CD4-positive, alpha-beta T cell (primary cell): ENCODE data around the gene FBXL17. TPM values are rescaled to one million over a fixed set of nuclear protein-coding genes. Genes with fewer than 3 reads are reported as not detected.

Experiments
- ATAC-seq: fragments of 200-7000 bp; cut with Tn5 transposase; one replicate; pipeline ENCODE4 v1.10.0; 2022; ENCODE audit warnings: mild to moderate bottlenecking; ENCODE audit not compliant: poor library complexity
- CTCF ChIA-PET: fragments of 350-600 bp; sonication (Branson Sonifier 250); formaldehyde crosslinking; loops from one replicate; lab custom pipeline; 2021; ENCODE audit warnings: antibody characterized with exemption, inconsistent platforms; lab: Charles Lee
- POLR2A ChIA-PET: fragments of 350-600 bp; sonication (Branson Sonifier 250); formaldehyde crosslinking; loops from one replicate; lab custom pipeline; 2021; ENCODE audit warnings: antibody characterized with exemption, inconsistent platforms; lab: Charles Lee
- DNase-seq, 14 experiments: peaks; one replicate each; pipeline ENCODE4 v3.0.0-alpha.2; 2013 to 2020; ENCODE audit warnings: mixed read lengths in 2 of 14
- H3K27ac ChIP-seq, 2 donors: one replicate each; pipeline versions ENCODE4 v1.5.1 to v1.7.0; 2013; ENCODE audit warnings: low read length in 2 of 2, low read depth in 1 of 2, mild to moderate bottlenecking in 1 of 2
- H3K27me3 ChIP-seq, 2 experiments: 1 replicate in 1 of 2; 2 replicates in 1 of 2; pipeline versions ENCODE4 v1.6.1 to v1.7.0; 2013; ENCODE audit warnings: low read length in 2 of 2, control low read depth in 1 of 2, mild to moderate bottlenecking in 1 of 2, moderate library complexity in 1 of 2; ENCODE audit not compliant: insufficient read depth in 2 of 2, control insufficient read depth in 1 of 2
- H3K36me3 ChIP-seq: one replicate; pipeline ENCODE4 v1.6.1; 2013; ENCODE audit warnings: low read length, control low read depth; ENCODE audit not compliant: insufficient read depth
- H3K4me1 ChIP-seq: one replicate; pipeline ENCODE4 v1.6.1; 2013; ENCODE audit warnings: low read length, control low read depth; ENCODE audit not compliant: insufficient read depth
- H3K4me3 ChIP-seq: one replicate; pipeline ENCODE4 v1.5.1; 2013; ENCODE audit warnings: mild to moderate bottlenecking, low read length, moderate library complexity
- H3K9me3 ChIP-seq, 2 experiments: 1 replicate in 1 of 2; 2 replicates in 1 of 2; pipeline versions ENCODE4 v1.6.1 to v1.7.0; 2013; ENCODE audit warnings: low read length in 2 of 2, mild to moderate bottlenecking in 2 of 2, control low read depth in 1 of 2, moderate library complexity in 1 of 2; ENCODE audit not compliant: control insufficient read depth in 1 of 2, insufficient read depth in 1 of 2
- H3K27ac Mint-ChIP-seq: one replicate; pipeline ENCODE4 v1.8.0; 2020; ENCODE audit warnings: mixed read lengths
- H3K27me3 Mint-ChIP-seq: one replicate; pipeline ENCODE4 v1.8.0; 2021; ENCODE audit warnings: mixed read lengths
- H3K36me3 Mint-ChIP-seq: one replicate; pipeline ENCODE4 v1.8.0; 2021; ENCODE audit warnings: low read depth, mixed read lengths
- H3K4me1 Mint-ChIP-seq: one replicate; pipeline ENCODE4 v1.8.0; 2021; ENCODE audit warnings: low read depth, mixed read lengths
- H3K4me3 Mint-ChIP-seq: one replicate; pipeline ENCODE4 v1.8.0; 2020; ENCODE audit warnings: mild to moderate bottlenecking, mixed read lengths
- H3K9me3 Mint-ChIP-seq: one replicate; pipeline ENCODE4 v1.8.0; 2020; ENCODE audit warnings: mixed read lengths
- intact Hi-C, 2 experiments: fragments of 100-400 bp; cut with DNase I in 1 of 2; cut with micrococcal nuclease in 1 of 2; formaldehyde crosslinking; loops; one replicate each; pipeline versions ENCODE4 v1.15.1 to v1.9.0; 2023 to 2025; cut with DNase I, micrococcal nuclease
- total RNA-seq, 174 experiments: library from RNA in 2 of 174; stranded (reverse) in 2 of 174; gene quantifications; one replicate each; pipeline ENCODE4 v1.2.3 and lab custom pipeline; 2021 to 2026
- TF ChIP-seq, protein P1 (sequence below): fragments of 200-600 bp; IDR thresholded peaks from one replicate; pipeline ENCODE4 v1.8.0; 2022; ENCODE audit warnings: antibody characterized with exemption, mild to moderate bottlenecking

Gene FBXL17
- total RNA-seq, 2 experiments from 2014 or later, result 17.9 to 21.1 TPM

DNA sequence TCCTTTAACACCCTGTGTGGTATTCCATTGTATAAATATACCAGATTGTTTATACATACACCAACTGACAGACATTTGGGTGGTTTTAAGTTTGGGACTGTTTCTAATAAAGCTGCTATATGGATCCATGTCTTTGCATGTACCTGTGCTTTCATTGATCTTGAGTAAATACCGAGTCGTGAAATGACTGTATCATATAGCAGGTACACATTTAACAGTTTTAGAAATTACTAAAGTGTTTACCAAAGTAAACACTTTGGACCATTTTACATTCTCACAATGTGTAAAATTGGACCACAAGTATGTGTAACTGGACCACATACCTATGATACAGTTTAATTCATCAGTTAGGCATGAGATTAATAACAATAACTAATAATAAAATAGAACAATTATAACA, 175.2 kb downstream of the FBXL17 start:
- H3K4me3 Mint-ChIP-seq, result no peak overlapping the region
- TF ChIP-seq, protein P1, sequence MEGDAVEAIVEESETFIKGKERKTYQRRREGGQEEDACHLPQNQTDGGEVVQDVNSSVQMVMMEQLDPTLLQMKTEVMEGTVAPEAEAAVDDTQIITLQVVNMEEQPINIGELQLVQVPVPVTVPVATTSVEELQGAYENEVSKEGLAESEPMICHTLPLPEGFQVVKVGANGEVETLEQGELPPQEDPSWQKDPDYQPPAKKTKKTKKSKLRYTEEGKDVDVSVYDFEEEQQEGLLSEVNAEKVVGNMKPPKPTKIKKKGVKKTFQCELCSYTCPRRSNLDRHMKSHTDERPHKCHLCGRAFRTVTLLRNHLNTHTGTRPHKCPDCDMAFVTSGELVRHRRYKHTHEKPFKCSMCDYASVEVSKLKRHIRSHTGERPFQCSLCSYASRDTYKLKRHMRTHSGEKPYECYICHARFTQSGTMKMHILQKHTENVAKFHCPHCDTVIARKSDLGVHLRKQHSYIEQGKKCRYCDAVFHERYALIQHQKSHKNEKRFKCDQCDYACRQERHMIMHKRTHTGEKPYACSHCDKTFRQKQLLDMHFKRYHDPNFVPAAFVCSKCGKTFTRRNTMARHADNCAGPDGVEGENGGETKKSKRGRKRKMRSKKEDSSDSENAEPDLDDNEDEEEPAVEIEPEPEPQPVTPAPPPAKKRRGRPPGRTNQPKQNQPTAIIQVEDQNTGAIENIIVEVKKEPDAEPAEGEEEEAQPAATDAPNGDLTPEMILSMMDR, result no peak

GRCh38 chr5:108201721-108202120, 180.2 kb downstream of the FBXL17 start:
- DNase-seq (no peak), ATAC-seq (no peak)
- Mint-ChIP-seq H3K4me1 (no peaks in the 10 kb centered on the region), H3K36me3 (no peaks in the 10 kb centered on the region), H3K27me3 (no peaks in the 10 kb centered on the region), H3K27ac (no peak overlapping the region), H3K9me3 (no peaks in the 10 kb centered on the region), H3K4me3 (no peak overlapping the region)
- TF ChIP-seq, protein P1, result no peak
- Histone ChIP-seq H3K9me3 (no peaks in the 10 kb centered on the region), H3K4me3 (no peak overlapping the region), H3K36me3 (no peaks in the 10 kb centered on the region), H3K4me1 (no peaks in the 10 kb centered on the region), H3K27me3 (no peaks in the 10 kb centered on the region), H3K27ac (no peak overlapping the region)
- intact Hi-C loops, result no loop called here
- CTCF ChIA-PET, result no interaction called here
- POLR2A ChIA-PET, result no interaction called here

More for the DNA sequence above, 175.2 kb downstream of the FBXL17 start:
- H3K9me3 Mint-ChIP-seq, result no peaks in the 10 kb centered on the region
- no peak overlapping the region for H3K27ac Mint-ChIP-seq
- Histone ChIP-seq H3K4me1 (no peaks in the 10 kb centered on the region), H3K4me3 (no peak overlapping the region), H3K27me3 (no peaks in the 10 kb centered on the region), H3K27ac (no peak overlapping the region), H3K36me3 (no peaks in the 10 kb centered on the region), H3K9me3 (no peaks in the 10 kb centered on the region)
- no peaks in the 10 kb centered on the region for H3K36me3 Mint-ChIP-seq
- DNase-seq (no peak), ATAC-seq (no peak)
- ChIA-PET CTCF (no interaction called here), POLR2A (no interaction called here)
- H3K27me3 Mint-ChIP-seq, result no peaks in the 10 kb centered on the region
- H3K4me1 Mint-ChIP-seq, result no peaks in the 10 kb centered on the region
- intact Hi-C loops, result no loop called here

DNA sequence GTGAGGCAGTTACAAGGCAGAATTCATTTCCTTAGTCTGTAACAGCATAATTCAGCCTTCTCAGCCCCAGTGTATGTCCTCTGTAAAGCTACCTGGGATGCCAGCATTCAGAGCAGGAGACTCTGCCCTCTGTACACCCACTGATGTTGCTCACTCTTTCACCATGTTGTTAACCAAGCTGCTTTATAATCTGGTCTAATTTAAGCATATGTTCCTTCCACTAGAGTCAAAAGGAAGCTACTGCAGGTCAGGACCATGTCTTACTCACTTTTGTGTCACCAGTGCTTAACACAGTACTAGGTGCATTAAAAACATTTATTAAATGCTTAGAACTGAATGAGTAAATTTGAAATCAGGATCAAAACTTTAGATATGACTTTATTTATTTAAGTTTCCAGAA, 185.6 kb downstream of the FBXL17 start:
- Histone ChIP-seq H3K27me3 (no peaks in the 10 kb centered on the region), H3K27ac (no peak overlapping the region), H3K9me3 (no peaks in the 10 kb centered on the region), H3K4me1 (no peaks in the 10 kb centered on the region), H3K4me3 (no peak overlapping the region), H3K36me3 (no peaks in the 10 kb centered on the region)
- POLR2A ChIA-PET, result no interaction called here
- DNase-seq (no peak), ATAC-seq (no peak)
- Mint-ChIP-seq H3K36me3 (no peaks in the 10 kb centered on the region), H3K27me3 (no peaks in the 10 kb centered on the region), H3K9me3 (no peaks in the 10 kb centered on the region), H3K27ac (no peak overlapping the region), H3K4me3 (no peak overlapping the region), H3K4me1 (no peaks in the 10 kb centered on the region)
- intact Hi-C loops, result no loop called here
- CTCF ChIA-PET, result interaction anchor here (0.8 kb wide), 1 partner anchor 9 kb away, joined by 4 read pairs; no protein-coding TSS in a partner anchor
- TF ChIP-seq, protein P1, result no peak
